Activated T-cell treated with anti-CD3 and anti-CD28 coated beads, Interleukin-2, amount 50 U/mL, for 24 hours (primary cell): ENCODE results near the gene FHL2.
"Not testable (repeated sequence)": the region's sequence is repeated elsewhere in the genome, so short reads cannot be mapped to it uniquely, and the experiment has no call there.

Experiments
- DNase-seq: peaks from one replicate; pipeline ENCODE4 v3.0.0-alpha.2; 2020
- H3K27ac Mint-ChIP-seq: 2 replicates; pipeline ENCODE4 v1.8.0; 2020; ENCODE audit warnings: mild to moderate bottlenecking, mixed read lengths
- H3K27me3 Mint-ChIP-seq: 2 replicates; pipeline ENCODE4 v1.8.0; 2020; ENCODE audit warnings: mixed read lengths
- H3K36me3 Mint-ChIP-seq: 2 replicates; pipeline ENCODE4 v1.8.0; 2020; ENCODE audit warnings: low read depth, mixed read lengths
- H3K4me1 Mint-ChIP-seq: 2 replicates; pipeline ENCODE4 v1.8.0; 2020; ENCODE audit warnings: low read depth, mixed read lengths
- H3K4me3 Mint-ChIP-seq: 2 replicates; pipeline ENCODE4 v1.8.0; 2020; ENCODE audit warnings: mild to moderate bottlenecking, moderate library complexity, mixed read lengths
- H3K9me3 Mint-ChIP-seq: 2 replicates; pipeline ENCODE4 v1.8.0; 2020; ENCODE audit warnings: mixed read lengths

Gene FHL2

GRCh38 chr2:105337122-105338019, 61.5 kb downstream of the FHL2 start, which contains the start of gene C2orf49:
Gene C2orf49, plus strand, starts transcription at chr2:105337540. Its CDS starts 48 bp downstream, at chr2:105337588.
- Mint-ChIP-seq H3K27ac (peak within 1 kb of the TSS; percentile 100), H3K27me3 (no peaks in the 10 kb centered on the region), H3K4me3 (peak within 1 kb of the TSS; percentile 100), H3K4me1 (peaks cover 40% of the 10 kb centered on the region), H3K9me3 (no peaks in the 10 kb centered on the region), H3K36me3 (peaks cover 66% of the 10 kb centered on the region)
- DNase-seq = peak; percentile 94

- Mint-ChIP-seq H3K4me3 (peak overlapping the region; percentile 100), H3K4me1 (peaks cover 40% of the 10 kb centered on the region), H3K36me3 (peaks cover 60% of the 10 kb centered on the region), H3K27ac (peak overlapping the region; percentile 100), H3K27me3 (no peaks in the 10 kb centered on the region), H3K9me3 (no peaks in the 10 kb centered on the region)
- no peak for DNase-seq
Measured at GRCh38 chr2:105336786-105337121, 62.1 kb downstream of the FHL2 start.

GRCh38 chr2:105335469-105335868, 63.4 kb downstream of the FHL2 start:
- Mint-ChIP-seq H3K4me1 (peaks cover 44% of the 10 kb centered on the region), H3K4me3 (peak overlapping the region; percentile 100), H3K27me3 (no peaks in the 10 kb centered on the region)

GRCh38 chr2:105334211-105334610, 64.6 kb downstream of the FHL2 start:
- Mint-ChIP-seq H3K4me1 (peaks cover 40% of the 10 kb centered on the region), H3K36me3 (peaks cover 39% of the 10 kb centered on the region), H3K9me3 (no peaks in the 10 kb centered on the region), H3K27ac (no peak overlapping the region), H3K4me3 (no peak overlapping the region), H3K27me3 (no peaks in the 10 kb centered on the region)
- no peak for DNase-seq

More at GRCh38 chr2:105335469-105335868, 63.4 kb downstream of the FHL2 start:
- DNase-seq = no peak
- H3K9me3 Mint-ChIP-seq = no peaks in the 10 kb centered on the region
- H3K36me3 Mint-ChIP-seq = peaks cover 48% of the 10 kb centered on the region
- no peak overlapping the region for H3K27ac Mint-ChIP-seq

- Mint-ChIP-seq H3K9me3 (no peaks in the 10 kb centered on the region), H3K4me3 (peak overlapping the region; percentile 88), H3K27me3 (no peaks in the 10 kb centered on the region), H3K27ac (peak overlapping the region; percentile 98), H3K4me1 (peaks cover 45% of the 10 kb centered on the region), H3K36me3 (peaks cover 41% of the 10 kb centered on the region)
- no peak for DNase-seq
Measured at GRCh38 chr2:105330681-105331375, 68.0 kb downstream of the FHL2 start.

GRCh38 chr2:105329561-105330495, 69.0 kb downstream of the FHL2 start, which contains the start of gene TGFBRAP1:
Gene TGFBRAP1, minus strand, starts transcription at chr2:105329735. Its CDS starts 21,434 bp downstream, at chr2:105308301.
- Mint-ChIP-seq H3K9me3 (no peaks in the 10 kb centered on the region), H3K27me3 (no peaks in the 10 kb centered on the region), H3K36me3 (peaks cover 44% of the 10 kb centered on the region), H3K4me1 (peaks cover 48% of the 10 kb centered on the region), H3K4me3 (peak within 1 kb of the TSS; percentile 90), H3K27ac (peak within 1 kb of the TSS; percentile 98)
- DNase-seq = peak; percentile 80

- H3K36me3 Mint-ChIP-seq = peaks cover 44% of the 10 kb centered on the region
- peaks cover 54% of the 10 kb centered on the region for H3K4me1 Mint-ChIP-seq
- DNase-seq = no peak
Measured at GRCh38 chr2:105329197-105329554, 69.7 kb downstream of the FHL2 start.

GRCh38 chr2:105328281-105329196, 70.3 kb downstream of the FHL2 start:
- Mint-ChIP-seq H3K36me3 (peaks cover 46% of the 10 kb centered on the region), H3K9me3 (no peaks in the 10 kb centered on the region), H3K27ac (peak overlapping the region; percentile 89), H3K4me3 (peak overlapping the region; percentile 90), H3K4me1 (peaks cover 61% of the 10 kb centered on the region), H3K27me3 (no peaks in the 10 kb centered on the region)
- DNase-seq = peak; percentile 56

More at GRCh38 chr2:105329197-105329554, 69.7 kb downstream of the FHL2 start:
- H3K27ac Mint-ChIP-seq = peak overlapping the region; percentile 89
- no peaks in the 10 kb centered on the region for H3K27me3 Mint-ChIP-seq
- H3K4me3 Mint-ChIP-seq = peak overlapping the region; percentile 90
- no peaks in the 10 kb centered on the region for H3K9me3 Mint-ChIP-seq

- no peaks in the 10 kb centered on the region for H3K27me3 Mint-ChIP-seq
- no peaks in the 10 kb centered on the region for H3K9me3 Mint-ChIP-seq
- peaks cover 69% of the 10 kb centered on the region for H3K4me1 Mint-ChIP-seq
- peak overlapping the region; percentile 90 for H3K4me3 Mint-ChIP-seq
- no peak for DNase-seq
- peaks cover 52% of the 10 kb centered on the region for H3K36me3 Mint-ChIP-seq
- peak overlapping the region; percentile 89 for H3K27ac Mint-ChIP-seq
Measured at GRCh38 chr2:105327690-105328089, 71.2 kb downstream of the FHL2 start.

GRCh38 chr2:105327271-105327670, 71.6 kb downstream of the FHL2 start:
- Mint-ChIP-seq H3K27ac (peak overlapping the region; percentile 33), H3K4me1 (peaks cover 73% of the 10 kb centered on the region), H3K36me3 (peaks cover 56% of the 10 kb centered on the region)
- not testable (repeated sequence) for DNase-seq, H3K4me3 Mint-ChIP-seq, H3K27me3 Mint-ChIP-seq, H3K9me3 Mint-ChIP-seq

GRCh38 chr2:105325389-105325963, 73.4 kb downstream of the FHL2 start:
- peaks cover 72% of the 10 kb centered on the region for H3K4me1 Mint-ChIP-seq
- H3K27me3 Mint-ChIP-seq = no peaks in the 10 kb centered on the region
- H3K36me3 Mint-ChIP-seq = peaks cover 56% of the 10 kb centered on the region
- no peak overlapping the region for H3K4me3 Mint-ChIP-seq
- no peaks in the 10 kb centered on the region for H3K9me3 Mint-ChIP-seq
- DNase-seq = no peak
- H3K27ac Mint-ChIP-seq = peak overlapping the region; percentile 55

GRCh38 chr2:105324732-105325131, 74.1 kb downstream of the FHL2 start:
- peaks cover 55% of the 10 kb centered on the region for H3K36me3 Mint-ChIP-seq
- peaks cover 72% of the 10 kb centered on the region for H3K4me1 Mint-ChIP-seq
- no peaks in the 10 kb centered on the region for H3K27me3 Mint-ChIP-seq
- H3K4me3 Mint-ChIP-seq = no peak overlapping the region
- no peaks in the 10 kb centered on the region for H3K9me3 Mint-ChIP-seq
- H3K27ac Mint-ChIP-seq = peak overlapping the region; percentile 33
- DNase-seq = no peak

- H3K27ac Mint-ChIP-seq = peak overlapping the region; percentile 64
- DNase-seq = no peak
Measured at GRCh38 chr2:105324101-105324500, 74.8 kb downstream of the FHL2 start.

More at GRCh38 chr2:105324101-105324500, 74.8 kb downstream of the FHL2 start:
- peaks cover 71% of the 10 kb centered on the region for H3K4me1 Mint-ChIP-seq
- H3K36me3 Mint-ChIP-seq = peaks cover 53% of the 10 kb centered on the region
- H3K27me3 Mint-ChIP-seq = no peaks in the 10 kb centered on the region
- H3K4me3 Mint-ChIP-seq = no peak overlapping the region
- H3K9me3 Mint-ChIP-seq = no peaks in the 10 kb centered on the region
